MM.1S (cell line): ENCODE results near the gene HIVEP1.

Experiments used
- CTCF ChIP-seq: fragments of 300-600 bp; sonication (generic); IDR thresholded peaks from 2 replicates; pipeline ENCODE4 v1.5.1; 2016; ENCODE audit warnings: antibody characterized with exemption, low read length, mixed read lengths
- EZH2phosphoT487 ChIP-seq: fragments of 300-600 bp; sonication (generic); IDR thresholded peaks from 2 replicates; pipeline ENCODE4 v1.6.1; 2018; ENCODE audit warnings: antibody characterized with exemption, low read length

GRCh38 chr6:12012558-12013306 is 620 bp downstream of the HIVEP1 start:
- no peak for TF ChIP-seq CTCF
- no peak for TF ChIP-seq EZH2phosphoT487
